Cardiac fibroblast (primary cell): ENCODE results near the gene LTB4R2.

Experiments
- DNase-seq, 2 donors: peaks; one replicate each; pipeline versions ENCODE4 v3.0.0 to v3.0.0-alpha.2; 2010; ENCODE audit warnings: low read depth in 2 of 2
- H3K4me3 ChIP-seq, 2 donors: replicated peaks in 1 of 2; 1 replicate in 1 of 2; 2 replicates in 1 of 2; pipeline ENCODE4 v1.5.1; 2011; ENCODE audit warnings: low read depth in 2 of 2, low read length in 2 of 2, mild to moderate bottlenecking in 2 of 2, moderate library complexity in 1 of 2
- TF ChIP-seq, protein P1 (sequence below): IDR thresholded peaks from one replicate; pipeline ENCODE4 v1.5.1; 2011; ENCODE audit warnings: low read depth, mild to moderate bottlenecking, low read length, inconsistent platforms

Gene LTB4R2

DNA sequence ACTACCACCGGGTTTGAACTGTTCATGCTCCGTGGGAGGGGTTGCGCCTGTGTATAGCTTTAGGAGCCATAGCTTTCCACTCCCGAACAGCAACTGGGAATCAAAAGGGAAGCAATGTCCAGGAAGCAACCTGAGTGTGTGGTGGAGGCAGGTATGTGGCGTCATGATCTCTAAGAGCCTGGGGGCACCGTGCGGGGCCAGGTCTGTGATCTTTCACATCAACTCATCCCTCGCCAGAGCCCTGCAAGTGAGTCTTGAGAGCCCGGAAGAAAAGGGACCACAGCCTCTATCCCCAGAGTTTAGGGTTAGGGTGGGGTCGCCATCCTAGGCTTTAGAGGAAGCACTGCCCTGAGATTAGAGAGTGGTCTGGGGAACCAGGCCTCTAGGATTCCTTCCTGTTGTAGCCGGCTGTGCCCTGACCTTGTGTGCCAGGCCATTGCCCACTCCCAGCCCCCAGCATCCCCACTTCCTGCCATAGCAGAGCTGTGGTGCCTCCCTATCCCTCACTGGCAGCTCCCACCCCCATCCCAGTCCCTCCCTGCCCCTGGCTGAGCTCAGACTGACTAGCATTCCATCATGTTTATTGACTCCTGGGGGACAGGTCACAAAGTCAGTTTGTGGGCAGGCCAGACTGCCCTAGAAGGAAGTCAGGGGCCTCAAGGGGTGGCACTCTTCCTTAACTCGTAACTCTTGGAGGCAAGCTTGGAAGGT is 25.7 kb downstream of the LTB4R2 start:
- TF ChIP-seq, protein P1, sequence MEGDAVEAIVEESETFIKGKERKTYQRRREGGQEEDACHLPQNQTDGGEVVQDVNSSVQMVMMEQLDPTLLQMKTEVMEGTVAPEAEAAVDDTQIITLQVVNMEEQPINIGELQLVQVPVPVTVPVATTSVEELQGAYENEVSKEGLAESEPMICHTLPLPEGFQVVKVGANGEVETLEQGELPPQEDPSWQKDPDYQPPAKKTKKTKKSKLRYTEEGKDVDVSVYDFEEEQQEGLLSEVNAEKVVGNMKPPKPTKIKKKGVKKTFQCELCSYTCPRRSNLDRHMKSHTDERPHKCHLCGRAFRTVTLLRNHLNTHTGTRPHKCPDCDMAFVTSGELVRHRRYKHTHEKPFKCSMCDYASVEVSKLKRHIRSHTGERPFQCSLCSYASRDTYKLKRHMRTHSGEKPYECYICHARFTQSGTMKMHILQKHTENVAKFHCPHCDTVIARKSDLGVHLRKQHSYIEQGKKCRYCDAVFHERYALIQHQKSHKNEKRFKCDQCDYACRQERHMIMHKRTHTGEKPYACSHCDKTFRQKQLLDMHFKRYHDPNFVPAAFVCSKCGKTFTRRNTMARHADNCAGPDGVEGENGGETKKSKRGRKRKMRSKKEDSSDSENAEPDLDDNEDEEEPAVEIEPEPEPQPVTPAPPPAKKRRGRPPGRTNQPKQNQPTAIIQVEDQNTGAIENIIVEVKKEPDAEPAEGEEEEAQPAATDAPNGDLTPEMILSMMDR: no peak
- H3K4me3 ChIP-seq: no peak overlapping the region
- DNase-seq: no peak

DNA sequence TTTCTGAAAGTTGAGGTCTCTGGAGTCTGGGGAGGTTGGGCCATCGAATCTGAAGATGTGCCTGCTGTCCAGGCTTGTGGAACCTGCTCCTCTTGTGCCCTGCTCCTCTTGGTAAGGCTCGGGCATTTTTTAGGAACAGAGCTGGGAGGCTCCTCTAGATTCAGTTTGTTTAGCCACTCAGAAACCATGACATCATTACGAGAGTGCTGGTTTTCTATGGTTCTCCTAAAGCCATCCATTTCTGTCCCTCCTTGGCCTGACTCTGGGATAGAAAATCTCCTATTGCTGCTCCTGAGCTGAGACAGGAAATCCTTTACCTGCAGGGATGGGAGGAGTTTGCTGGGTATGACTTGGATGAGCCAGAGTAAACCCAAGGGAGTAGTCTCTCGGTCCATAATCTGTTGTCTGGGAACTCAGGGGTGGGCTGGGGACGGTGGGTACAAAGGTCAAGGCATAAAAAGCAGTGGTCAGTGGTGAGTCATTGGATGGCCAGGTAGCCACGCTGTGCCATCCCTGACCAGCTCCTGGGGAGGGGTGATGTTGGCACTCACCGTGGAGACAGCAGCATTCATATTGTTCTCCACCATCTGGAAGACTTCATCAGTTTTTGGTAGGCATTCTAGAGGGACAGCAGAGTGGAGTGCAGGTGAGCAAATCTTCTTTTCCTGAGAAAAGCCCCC is 27.3 kb downstream of the LTB4R2 start:
- TF ChIP-seq, protein P1: no peak
- no peak overlapping the region for H3K4me3 ChIP-seq
- no peak for DNase-seq

DNA sequence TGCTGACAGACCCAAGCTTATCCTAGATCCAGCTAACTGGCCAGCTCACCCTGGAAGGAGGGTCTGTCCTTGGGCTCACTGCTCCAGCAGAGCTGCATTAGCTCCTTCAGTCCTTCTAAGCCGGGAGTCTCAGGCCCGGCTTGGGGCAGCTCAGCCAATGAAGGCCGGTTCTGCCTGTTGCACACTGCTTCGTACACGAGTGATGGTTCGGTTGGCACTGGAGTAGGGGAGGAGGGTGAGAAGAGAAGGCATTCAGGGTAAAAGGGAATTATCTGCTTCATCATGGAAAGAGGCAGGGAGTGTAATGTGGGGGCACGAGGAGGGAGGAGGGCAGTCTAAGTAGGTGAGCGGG is 27.9 kb downstream of the LTB4R2 start:
- TF ChIP-seq, protein P1: no peak
- no peak for DNase-seq
- no peak overlapping the region for H3K4me3 ChIP-seq

DNA sequence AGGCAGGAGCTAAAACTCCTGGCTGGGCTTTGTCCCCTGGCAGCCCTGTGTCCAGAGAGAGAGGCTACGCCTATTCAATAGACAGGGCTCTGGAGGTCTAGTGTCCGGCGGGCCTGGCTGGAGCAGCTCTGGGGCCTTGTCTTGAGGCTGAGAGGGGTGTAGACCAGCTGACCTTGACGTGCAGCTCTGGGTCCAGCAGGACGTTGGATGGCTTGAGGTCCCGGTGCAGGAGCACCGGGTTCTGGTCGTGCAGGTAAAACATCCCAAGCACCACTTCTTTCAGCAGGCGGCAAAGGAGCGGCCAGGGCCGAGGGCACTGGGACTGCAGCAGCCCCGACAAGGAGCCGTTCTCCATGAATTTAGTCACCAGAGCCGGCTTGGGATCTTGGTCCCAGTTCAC is 28.9 kb downstream of the LTB4R2 start:
- H3K4me3 ChIP-seq: no peak overlapping the region
- TF ChIP-seq, protein P1: no peak
- DNase-seq: no peak

DNA sequence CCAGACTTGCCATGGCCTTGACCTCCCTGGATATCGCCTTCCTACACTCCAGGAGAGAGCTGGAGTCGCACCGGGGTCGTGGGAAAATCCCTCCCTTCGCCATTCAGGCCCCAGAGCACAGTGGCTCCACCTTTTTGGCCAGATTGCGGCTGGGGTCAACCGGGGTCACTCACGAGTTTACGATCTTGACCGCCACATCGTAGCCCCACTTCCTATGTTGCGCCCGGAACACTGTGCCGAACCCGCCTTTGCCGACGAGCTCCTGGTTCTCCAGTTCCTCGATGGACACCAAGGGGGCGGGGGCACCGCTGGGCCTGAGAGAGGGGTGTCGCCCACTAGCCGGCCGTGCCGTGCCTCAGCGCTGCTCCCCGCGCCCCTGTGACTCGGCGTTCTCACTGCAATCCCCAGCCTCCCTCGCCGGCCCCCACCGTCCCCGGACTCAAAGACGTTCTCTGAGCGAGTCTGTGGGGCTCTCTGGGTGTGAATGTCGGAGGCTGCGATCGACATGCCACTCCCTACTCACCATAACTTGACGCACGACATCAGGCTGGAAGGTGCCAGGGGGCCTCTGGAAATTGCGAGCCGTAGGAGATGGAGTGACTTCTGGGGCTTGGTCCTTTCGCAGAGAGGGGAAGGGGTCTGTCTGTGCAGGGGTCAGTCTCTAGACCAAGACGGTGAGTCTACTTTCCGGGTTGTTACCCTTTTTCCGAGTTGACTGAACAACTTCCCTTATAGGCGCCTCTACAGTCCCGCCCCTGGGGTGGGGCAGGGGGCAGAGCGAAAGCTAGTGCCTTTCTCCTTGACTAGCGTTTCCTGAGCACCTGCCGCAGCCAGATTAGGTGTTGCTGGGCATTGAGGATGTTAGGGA is 29.6 kb downstream of the LTB4R2 start, which contains the start of gene RIPK3:
RIPK3 (minus strand) TSS at position 708 of the 868 bp plus-strand sequence; CDS start at position 543, 165 bp downstream.
- peak within 1 kb of the TSS; percentile 8 to 31 for H3K4me3 ChIP-seq

DNA sequence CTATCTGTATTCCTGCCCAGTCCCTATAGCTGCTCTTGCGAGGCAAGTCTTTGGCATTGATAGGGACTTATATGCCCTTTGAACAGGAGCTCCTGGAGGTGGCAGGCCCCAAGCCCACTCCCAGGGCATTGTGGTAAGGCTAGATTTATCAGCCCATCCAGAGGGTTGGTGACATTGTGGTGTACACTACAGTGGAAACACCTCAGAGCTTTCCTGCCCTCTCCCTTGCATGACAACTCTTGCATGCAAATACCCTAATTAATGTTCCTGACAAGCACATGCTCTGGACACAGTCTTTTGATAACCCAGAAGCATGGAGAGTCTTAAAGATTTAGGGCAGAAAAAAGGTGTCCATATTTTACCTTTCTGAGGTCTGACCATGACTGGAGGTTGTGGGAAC is 30.7 kb downstream of the LTB4R2 start:
- no peak for DNase-seq
- H3K4me3 ChIP-seq: no peak overlapping the region
- TF ChIP-seq, protein P1: no peak

More for the DNA sequence above, 29.6 kb downstream of the LTB4R2 start, which contains the start of gene RIPK3:
- no peak for DNase-seq
- TF ChIP-seq, protein P1: no peak
